GM18520 (cell line): Measurements from ENCODE around the gene TMEM184B.

ENCODE experiments used
- ATAC-seq: cut with Tn5 transposase; IDR thresholded peaks from one replicate; pipeline ENCODE4 v1.9.1; 2021; ENCODE audit not compliant: unreplicated experiment

Gene TMEM184B

GRCh38 chr22:38228326-38228872 is 44.4 kb downstream of the TMEM184B start:
- ATAC-seq, result no peak

- ATAC-seq, result no peak
These were observed 45.8 kb downstream of the TMEM184B start for GRCh38 chr22:38226853-38227649.

GRCh38 chr22:38223289-38223960 is 49.4 kb downstream of the TMEM184B start:
- ATAC-seq, result no peak

- no peak for ATAC-seq
These were observed 50.1 kb downstream of the TMEM184B start for GRCh38 chr22:38222797-38223119.

GRCh38 chr22:38221908-38222796 is 50.7 kb downstream of the TMEM184B start:
- ATAC-seq, result no peak

GRCh38 chr22:38221407-38221806 is 51.4 kb downstream of the TMEM184B start:
- no peak for ATAC-seq

- no peak for ATAC-seq
These were observed 52.0 kb downstream of the TMEM184B start for GRCh38 chr22:38220653-38221386.

GRCh38 chr22:38220163-38220562 is 52.6 kb downstream of the TMEM184B start:
- ATAC-seq, result no peak

GRCh38 chr22:38219632-38220031 is 53.2 kb downstream of the TMEM184B start:
- ATAC-seq, result no peak

- no peak for ATAC-seq
These were observed 53.9 kb downstream of the TMEM184B start for GRCh38 chr22:38218661-38219622.

- ATAC-seq, result no peak
These were observed 57.4 kb downstream of the TMEM184B start for GRCh38 chr22:38215156-38216038.

- no peak for ATAC-seq
These were observed 58.3 kb downstream of the TMEM184B start for GRCh38 chr22:38214302-38215056.

GRCh38 chr22:38213990-38214301 is 58.9 kb downstream of the TMEM184B start:
- ATAC-seq, result no peak

- ATAC-seq, result no peak
These were observed 59.4 kb downstream of the TMEM184B start for GRCh38 chr22:38213319-38213989.

- ATAC-seq, result no peak
These were observed 60.4 kb downstream of the TMEM184B start for GRCh38 chr22:38212442-38212841.

GRCh38 chr22:38211556-38211955 is 61.3 kb downstream of the TMEM184B start:
- no peak for ATAC-seq

GRCh38 chr22:38208551-38208968 is 64.2 kb downstream of the TMEM184B start:
- no peak for ATAC-seq
